Endodermal cell (in vitro differentiated cells): ENCODE measurements around the gene UBL7. TPM values are rescaled to one million over a fixed set of nuclear protein-coding genes. Genes with fewer than 3 reads are reported as not detected.

Experiments
- DNase-seq: peaks from one replicate; pipeline ENCODE4 v3.0.0-alpha.2; 2017
- H3K27ac ChIP-seq: 2 replicates; pipeline ENCODE4 v1.5.1; 2013; ENCODE audit warnings: mild to moderate bottlenecking, low read depth, low read length, moderate library complexity
- H3K27me3 ChIP-seq: 2 replicates; pipeline ENCODE4 v1.6.1; 2013; ENCODE audit warnings: mild to moderate bottlenecking, low read length, moderate library complexity; ENCODE audit not compliant: insufficient read depth, control insufficient read depth, poor library complexity, severe bottlenecking
- H3K36me3 ChIP-seq: 2 replicates; pipeline ENCODE4 v1.7.0; 2013; ENCODE audit warnings: mild to moderate bottlenecking, low read length, moderate library complexity; ENCODE audit not compliant: control insufficient read depth, insufficient read depth
- H3K4me1 ChIP-seq: one replicate; pipeline ENCODE4 v1.7.0; 2013; ENCODE audit warnings: low read length; ENCODE audit not compliant: control insufficient read depth, insufficient read depth
- H3K4me3 ChIP-seq: 2 replicates; pipeline ENCODE4 v1.5.1; 2013; ENCODE audit warnings: mild to moderate bottlenecking, low read length, moderate library complexity
- H3K9ac ChIP-seq: 2 replicates; pipeline ENCODE4 v1.6.1; 2013; ENCODE audit warnings: mild to moderate bottlenecking, low read length, moderate library complexity; ENCODE audit not compliant: poor library complexity, severe bottlenecking; ENCODE audit errors: extremely low read depth
- H3K9me3 ChIP-seq: 2 replicates; pipeline ENCODE4 v1.6.1; 2013; ENCODE audit warnings: mild to moderate bottlenecking, low read length, moderate library complexity; ENCODE audit not compliant: control insufficient read depth
- H3K27ac Mint-ChIP-seq: 2 replicates; pipeline ENCODE4 v1.8.0; 2020; ENCODE audit warnings: mixed read lengths
- H3K27me3 Mint-ChIP-seq: 2 replicates; pipeline ENCODE4 v1.8.0; 2021; ENCODE audit warnings: mild to moderate bottlenecking, mixed read lengths; ENCODE audit not compliant: insufficient read depth
- H3K36me3 Mint-ChIP-seq: 2 replicates; pipeline ENCODE4 v1.8.0; 2020; ENCODE audit warnings: low read depth, mixed read lengths
- H3K4me1 Mint-ChIP-seq: 2 replicates; pipeline ENCODE4 v1.8.0; 2020; ENCODE audit warnings: mixed read lengths
- H3K4me3 Mint-ChIP-seq: 2 replicates; pipeline ENCODE4 v1.8.0; 2020; ENCODE audit warnings: mild to moderate bottlenecking, moderate library complexity, mixed read lengths
- H3K9me3 Mint-ChIP-seq: 2 replicates; pipeline ENCODE4 v1.8.0; 2020; ENCODE audit warnings: mild to moderate bottlenecking, mixed read lengths
- CTCF ChIP-seq: fragments of 200-600 bp; sonication (generic); conservative IDR thresholded peaks from 2 replicates; pipeline ENCODE4 v1.5.0; 2021; ENCODE audit warnings: antibody characterized with exemption, mild to moderate bottlenecking
- WGBS, 2 experiments: methylation state at CpG; one replicate each; pipeline versions ENCODE4 v1.1.5 to v1.1.7; 2013; ENCODE audit warnings: missing lambda C conversion rate in 2 of 2, mixed read lengths in 1 of 2; ENCODE audit not compliant: insufficient coverage in 1 of 2, insufficient read length in 1 of 2; 5-methylcytosine and 5-hydroxymethylcytosine counted together
- long read RNA-seq, 4 experiments: library from polyadenylated mRNA in 2 of 4; library from RNA in 1 of 4; library from capped mRNA in 1 of 4; stranded (forward) in 3 of 4; unstranded in 1 of 4; transcript quantifications; one replicate each; pipeline ENCODE4 v2.0.0, GENCODE V29; 2020 to 2021; ENCODE audit warnings: inconsistent platforms in 1 of 4
- polyA plus RNA-seq, 2 experiments: library from polyadenylated mRNA; stranded (reverse); fragments of 50-300 nt; gene quantifications; one replicate each; pipeline ENCODE4 v1.2.3, GENCODE V29; 2013
- total RNA-seq, 2 donors: library from RNA; stranded (reverse); fragmentation: NEBNext Ultra II Directional in 1 of 2; extraction: Animal tissue kit (Norgen Biotek cat#: 25700) in 1 of 2; gene quantifications; 2 replicates in 1 of 2; 3 replicates in 1 of 2; pipeline ENCODE4 v1.2.1, GENCODE V29; 2021

UBL7 gene
- 10 to 100 TPM; 38.5 to 52.6 TPM for total RNA-seq
- polyA plus RNA-seq (2013, experiment 1 of 2) = 62.0 TPM
- 50.5 TPM for polyA plus RNA-seq (2013, experiment 2 of 2)
- long read RNA-seq, experiment 1, transcript UBL7-202 (11 exons, 1,427 nt) = major isoform, 11 of 41 reads
- long read RNA-seq, experiment 1, partial matches to known transcripts = 25 of 41 reads
- long read RNA-seq, experiment 1, other reads (novel, unspliced or antisense) = 5 of 41 reads
- long read RNA-seq, experiment 2, transcript UBL7-201 (11 exons, 1,360 nt) = minor isoform, 32 of 105 reads
- long read RNA-seq, experiment 2, transcript UBL7-202 (11 exons, 1,427 nt) = major isoform, 47 of 105 reads
- long read RNA-seq, experiment 2, partial matches to known transcripts = 2 of 105 reads
- long read RNA-seq, experiment 2, other reads (novel, unspliced or antisense) = 20 of 105 reads
- long read RNA-seq, experiment 3, transcript UBL7-209 (11 exons, 1,720 nt) = minor isoform, 7 of 216 reads
- long read RNA-seq, experiment 3, transcript UBL7-202 (11 exons, 1,427 nt) = major isoform, 96 of 216 reads
- long read RNA-seq, experiment 3, transcript UBL7-201 (11 exons, 1,360 nt) = minor isoform, 51 of 216 reads
- long read RNA-seq, experiment 3, partial matches to known transcripts = 6 of 216 reads
- long read RNA-seq, experiment 3, other reads (novel, unspliced or antisense) = 54 of 216 reads
- long read RNA-seq, experiment 4, transcript UBL7-204 (12 exons, 1,477 nt) = minor isoform, 5 of 273 reads
- long read RNA-seq, experiment 4, transcript UBL7-209 (11 exons, 1,720 nt) = minor isoform, 6 of 273 reads
- long read RNA-seq, experiment 4, transcript UBL7-202 (11 exons, 1,427 nt) = minor isoform, 96 of 273 reads
- long read RNA-seq, experiment 4, transcript UBL7-201 (11 exons, 1,360 nt) = major isoform, 101 of 273 reads
- long read RNA-seq, experiment 4, partial matches to known transcripts = 9 of 273 reads
- long read RNA-seq, experiment 4, other reads (novel, unspliced or antisense) = 56 of 273 reads

GRCh38 chr15:74460871-74461846 is at the start of gene UBL7:
Gene UBL7, minus strand, starts transcription at chr15:74461160. Its CDS starts 2,293 bp downstream, at chr15:74458867.
- Mint-ChIP-seq H3K27me3 (no peaks in the 10 kb centered on the region), H3K9me3 (peaks cover 16% of the 10 kb centered on the region), H3K36me3 (peaks cover 39% of the 10 kb centered on the region), H3K4me1 (peaks cover 18% of the 10 kb centered on the region), H3K27ac (peak within 1 kb of the TSS; percentile 99), H3K4me3 (peak within 1 kb of the TSS; percentile 96)
- H3K27me3 ChIP-seq = no peaks in the 10 kb centered on the region
- peak within 1 kb of the TSS; percentile 22 for H3K27ac ChIP-seq
- peaks cover 15% of the 10 kb centered on the region for H3K36me3 ChIP-seq
- peak within 1 kb of the TSS; percentile 56 for H3K9ac ChIP-seq
- peaks cover 14% of the 10 kb centered on the region for H3K9me3 ChIP-seq
- TF ChIP-seq CTCF = peak; percentile 43
- peak; percentile 100 for DNase-seq
- peak within 1 kb of the TSS; percentile 90 for H3K4me3 ChIP-seq
- WGBS, 2 experiments = 0 to 2% methylated on average over 27 to 54 of the region's 54 CpGs
- no peaks in the 10 kb centered on the region for H3K4me1 ChIP-seq

GRCh38 chr15:74506515-74506840 is 45.5 kb upstream of the UBL7 start:
- no peak overlapping the region for H3K4me3 Mint-ChIP-seq
- no peak overlapping the region for H3K27ac Mint-ChIP-seq
- 98 to 100% methylated on average over 1 to 4 of the region's 4 CpGs for WGBS, 2 experiments
- no peak for DNase-seq
- peaks cover 23% of the 10 kb centered on the region for H3K36me3 Mint-ChIP-seq
- peaks cover 3% of the 10 kb centered on the region for H3K9me3 Mint-ChIP-seq
- no peaks in the 10 kb centered on the region for H3K4me1 ChIP-seq
- no peak overlapping the region for H3K4me3 ChIP-seq
- no peaks in the 10 kb centered on the region for H3K36me3 ChIP-seq
- no peaks in the 10 kb centered on the region for H3K27me3 ChIP-seq
- TF ChIP-seq CTCF = no peak
- H3K27ac ChIP-seq = no peak overlapping the region
- H3K9me3 ChIP-seq = no peaks in the 10 kb centered on the region
- H3K4me1 Mint-ChIP-seq = no peaks in the 10 kb centered on the region
- H3K9ac ChIP-seq = no peak overlapping the region
- H3K27me3 Mint-ChIP-seq = no peaks in the 10 kb centered on the region
